GM18508 (cell line): ENCODE data around the gene USP26.
"Not testable (repeated sequence)": the region's sequence is repeated elsewhere in the genome, so short reads cannot be mapped to it uniquely, and the experiment has no call there.

Source experiments
- ATAC-seq: cut with Tn5 transposase; IDR thresholded peaks from one replicate; pipeline ENCODE4 v1.9.1; 2021; ENCODE audit warnings: moderate number of reproducible peaks; ENCODE audit not compliant: insufficient read depth, unreplicated experiment

The USP26 gene

DNA sequence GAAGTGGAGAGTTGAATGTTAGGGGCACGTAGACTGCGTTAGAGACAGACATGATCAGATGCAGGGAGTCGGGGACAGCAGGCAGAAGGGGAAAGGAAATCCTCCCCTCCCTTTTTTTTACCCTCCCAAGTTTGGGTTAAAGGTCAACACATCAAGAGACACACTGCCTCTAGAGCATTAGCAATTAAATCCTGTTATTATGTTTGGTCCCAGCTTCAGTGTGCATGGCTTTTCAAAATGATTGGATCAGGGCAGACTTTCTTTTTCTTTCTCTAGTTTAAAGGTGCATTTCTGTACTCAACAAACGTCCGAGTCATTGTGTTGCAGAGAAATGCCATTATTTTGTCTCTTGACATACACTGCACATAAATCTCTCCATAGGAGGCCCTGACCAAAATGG lies 63.9 kb downstream of the USP26 start:
- ATAC-seq, result no peak

DNA sequence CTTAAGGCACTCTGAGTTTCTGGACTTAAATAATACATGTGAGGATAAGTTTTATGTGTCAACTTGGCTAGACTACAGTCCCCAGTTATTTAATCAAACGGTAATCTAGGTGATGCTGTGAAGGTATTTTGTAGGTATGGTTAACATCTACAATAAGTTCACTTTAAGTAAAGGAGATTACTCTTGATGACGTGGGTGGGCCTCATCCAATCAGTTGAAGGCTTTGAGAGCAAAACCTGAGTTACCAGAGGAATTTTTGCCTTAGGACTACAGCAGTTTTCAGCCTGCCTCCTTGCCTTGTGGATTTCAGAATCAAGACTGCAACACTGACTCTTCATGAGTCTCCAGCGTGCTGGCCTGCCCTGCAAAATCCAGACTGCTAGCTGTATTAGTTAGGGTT lies 78.7 kb downstream of the USP26 start:
- no peak for ATAC-seq

DNA sequence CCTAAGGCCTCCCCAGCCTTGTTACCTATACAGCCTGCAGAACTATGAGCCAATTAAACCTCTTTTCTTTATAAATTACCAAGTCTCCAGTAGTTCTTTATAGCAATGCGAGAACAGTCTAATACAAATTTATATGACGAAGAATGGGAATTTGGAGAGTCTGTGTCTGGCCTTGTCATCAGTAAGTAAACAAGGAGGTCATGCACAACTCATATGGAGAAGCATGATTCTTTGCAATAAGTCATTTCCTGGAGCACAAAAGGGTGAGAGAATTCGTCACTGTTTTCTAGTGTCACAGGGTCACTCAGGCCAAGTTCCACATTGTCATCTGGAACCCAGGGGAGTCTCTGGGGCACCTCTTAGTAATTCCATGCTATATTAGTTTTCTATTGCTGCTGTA lies 89.5 kb downstream of the USP26 start:
- ATAC-seq, result no peak

DNA sequence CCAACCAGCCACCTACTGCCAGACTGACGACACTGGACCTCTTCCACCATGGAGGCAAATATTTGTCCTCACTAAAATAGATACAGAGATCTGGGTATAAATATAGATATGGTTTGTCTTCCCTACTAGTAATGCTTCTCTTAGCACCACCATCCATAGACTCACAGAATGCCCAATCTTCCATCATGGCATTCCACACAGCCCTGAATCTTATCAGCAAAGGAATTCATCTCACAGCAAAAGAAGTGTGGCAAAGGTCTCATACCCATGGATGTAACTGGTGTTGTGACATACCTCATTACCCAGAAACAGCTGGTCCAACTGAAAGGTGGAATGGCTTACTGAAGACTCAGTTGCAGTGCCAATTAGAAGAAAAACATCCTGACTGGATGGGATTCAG lies 91.3 kb downstream of the USP26 start:
- ATAC-seq, result no peak

DNA sequence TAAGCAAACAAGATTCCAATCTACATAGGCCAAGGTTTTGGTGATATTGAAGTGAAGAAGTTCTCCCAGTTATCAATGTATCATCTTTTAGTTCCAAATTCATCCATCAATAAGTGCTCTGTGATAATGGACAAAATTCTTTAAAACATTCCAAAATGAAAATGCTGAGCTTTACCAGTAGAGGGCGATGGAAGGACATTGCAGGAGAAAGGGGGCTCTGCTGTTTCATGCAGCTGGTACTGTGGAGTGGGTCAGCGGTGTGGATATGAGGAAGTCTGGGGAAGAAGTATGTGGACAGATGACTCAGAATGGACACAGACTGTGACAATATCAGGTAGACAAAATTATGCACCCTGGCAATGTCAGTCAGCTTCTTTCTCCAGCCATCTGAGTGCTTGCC lies 91.9 kb downstream of the USP26 start:
- no peak for ATAC-seq

DNA sequence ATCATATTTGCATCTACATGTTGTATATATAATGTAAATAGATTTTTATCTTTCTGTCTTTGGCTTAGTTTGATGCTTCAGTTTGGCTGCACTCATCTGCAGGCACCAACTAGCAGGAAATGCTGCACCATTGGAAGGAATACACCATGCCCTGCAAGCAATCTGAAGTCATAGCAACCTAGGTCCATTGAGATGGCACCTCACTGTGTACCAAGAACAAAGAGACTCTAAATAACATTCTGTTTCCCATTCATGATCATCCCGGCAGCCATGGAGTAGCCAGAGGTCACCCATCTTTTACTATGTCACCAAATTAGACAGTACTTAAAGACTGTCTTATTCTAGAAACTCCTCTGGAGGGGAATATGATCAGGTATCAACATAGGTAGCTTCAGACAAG lies 97.7 kb downstream of the USP26 start:
- ATAC-seq, result no peak

DNA sequence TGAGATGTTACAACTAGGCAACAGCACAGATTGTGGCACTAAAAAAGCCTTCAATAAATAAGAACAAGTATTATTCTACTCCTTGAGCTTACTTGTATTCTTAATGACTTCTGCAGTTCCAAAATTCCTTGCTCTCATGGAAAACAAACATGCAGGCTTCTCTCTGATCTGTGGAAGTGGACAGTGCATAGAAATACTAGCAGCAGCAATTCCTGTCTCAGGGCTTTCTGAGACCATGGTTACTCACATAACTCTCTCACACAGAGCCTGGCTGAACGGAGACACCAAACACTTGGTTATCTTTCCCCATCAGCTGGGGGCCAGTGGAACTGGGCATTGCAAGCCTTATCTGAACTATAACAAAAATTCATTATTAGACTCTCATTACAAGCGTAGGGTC lies 106.1 kb downstream of the USP26 start:
- no peak for ATAC-seq

DNA sequence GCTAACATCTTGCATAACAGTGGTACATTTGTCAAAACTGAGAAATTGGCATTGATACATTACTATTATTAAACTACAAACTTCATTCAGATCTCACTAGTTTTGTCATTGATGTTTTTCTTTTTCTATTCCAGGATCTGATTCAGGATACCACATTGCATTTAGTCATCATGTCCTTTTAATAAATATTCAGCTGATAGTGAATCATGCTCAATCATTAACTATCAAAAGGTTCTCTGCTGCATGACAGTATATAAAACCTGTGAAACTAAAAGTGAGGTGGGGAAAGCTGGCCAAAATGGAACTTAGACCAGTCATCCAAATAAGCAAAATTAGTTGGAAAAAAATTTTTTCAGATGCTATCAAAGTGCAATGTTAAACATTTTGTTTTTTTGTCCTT lies 110.4 kb downstream of the USP26 start:
- no peak for ATAC-seq

DNA sequence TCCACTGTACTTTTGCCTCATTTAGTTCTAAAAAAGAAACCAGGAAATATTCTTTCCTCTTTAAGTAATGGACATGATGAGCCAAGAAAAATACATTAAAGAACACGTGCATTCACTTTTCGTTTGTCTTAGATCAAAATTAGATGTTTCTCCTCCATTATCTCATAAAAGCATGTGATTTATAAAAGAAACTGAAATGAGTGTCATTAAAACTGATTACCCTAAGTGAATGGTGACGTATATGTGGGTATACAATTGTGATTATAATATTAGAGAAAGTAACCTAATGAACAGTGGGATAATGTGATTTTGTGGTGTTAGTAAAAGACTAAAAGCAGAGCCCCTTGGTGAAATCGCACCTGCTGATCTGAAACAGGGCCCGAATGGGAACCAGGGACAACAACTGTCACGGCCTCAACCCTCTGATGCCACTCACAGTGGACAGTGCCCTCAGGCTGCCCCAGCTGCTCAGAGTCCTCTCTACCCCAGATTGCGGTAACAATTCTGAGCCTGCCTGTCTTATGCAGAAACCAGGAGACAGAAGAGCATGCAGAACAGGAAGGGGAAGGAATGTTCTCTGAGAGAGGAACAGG lies 112.8 kb downstream of the USP26 start:
- ATAC-seq, result no peak

DNA sequence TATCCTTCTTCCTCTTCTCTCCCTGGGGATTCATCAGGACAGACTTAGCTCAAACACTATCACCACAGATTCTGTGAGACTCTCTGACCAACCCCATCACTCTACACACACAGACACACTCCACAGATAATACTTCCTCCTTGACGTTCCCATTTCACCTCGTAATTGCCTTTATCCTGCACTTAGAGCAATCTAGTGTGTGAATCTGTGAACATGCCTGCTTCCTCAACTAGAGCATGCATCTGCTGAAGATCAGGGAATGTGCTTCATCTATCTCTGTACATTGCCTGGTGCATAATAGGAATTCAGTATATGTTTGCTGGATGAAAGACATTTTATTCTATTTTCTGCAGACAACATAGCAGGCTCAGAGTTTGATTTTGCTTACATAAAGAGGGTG lies 113.4 kb downstream of the USP26 start:
- ATAC-seq, result no peak

DNA sequence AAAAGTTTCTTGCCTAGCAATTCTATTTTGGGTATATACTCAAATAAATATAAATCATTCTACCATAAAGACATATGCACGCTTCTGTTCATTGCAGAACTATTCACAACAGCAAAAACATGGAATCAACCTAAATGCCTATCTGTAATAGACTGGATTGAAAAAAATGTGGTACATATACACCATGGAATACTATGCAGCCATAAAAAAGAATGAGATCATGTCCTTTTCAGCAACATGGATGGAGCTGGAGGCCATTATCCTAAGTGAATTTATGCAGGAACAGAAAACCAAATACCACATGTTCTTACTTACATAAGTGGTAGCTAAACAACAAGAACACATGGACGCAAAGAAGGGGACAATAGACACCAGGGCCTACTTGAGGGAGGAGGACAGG lies 116.9 kb downstream of the USP26 start:
- ATAC-seq, result not testable (repeated sequence)
